Aorta (tissue), 5 donors: ENCODE results near the gene SF3B3. TPM values are rescaled to one million over a fixed set of nuclear protein-coding genes. Genes with fewer than 3 reads are reported as not detected.

Experiments
- ATAC-seq: fragments of 200-7000 bp; cut with Tn5 transposase; one replicate; pipeline ENCODE4 v1.9.1; 2022; ENCODE audit warnings: moderate library complexity; ENCODE audit not compliant: low FRiP score
- DNase-seq, 2 donors: peaks; one replicate each; pipeline ENCODE4 v3.0.0-alpha.2; 2020
- H3K27ac ChIP-seq, 2 donors: one replicate each; pipeline ENCODE4 v1.5.1; 2013; ENCODE audit warnings: low read length in 2 of 2, mild to moderate bottlenecking in 2 of 2, moderate library complexity in 2 of 2, control low read depth in 1 of 2, inconsistent platforms in 1 of 2, low read depth in 1 of 2
- H3K27me3 ChIP-seq, 2 donors: one replicate each; pipeline ENCODE4 v1.6.1; 2013; ENCODE audit warnings: control low read depth in 1 of 2, low read length in 1 of 2, mild to moderate bottlenecking in 1 of 2, moderate library complexity in 1 of 2; ENCODE audit not compliant: insufficient read depth in 2 of 2, control insufficient read depth in 1 of 2
- H3K36me3 ChIP-seq, 2 donors: one replicate each; pipeline ENCODE4 v1.6.1; 2013; ENCODE audit warnings: control low read depth in 1 of 2, low read length in 1 of 2, mild to moderate bottlenecking in 1 of 2; ENCODE audit not compliant: insufficient read depth in 2 of 2, control insufficient read depth in 1 of 2
- H3K4me1 ChIP-seq, 2 donors: one replicate each; pipeline ENCODE4 v1.6.1; 2013; ENCODE audit warnings: low read length in 2 of 2, control low read depth in 1 of 2, mild to moderate bottlenecking in 1 of 2, moderate library complexity in 1 of 2; ENCODE audit not compliant: insufficient read depth in 2 of 2, control insufficient read depth in 1 of 2
- H3K4me3 ChIP-seq, 2 donors: one replicate each; pipeline ENCODE4 v1.5.1; 2013; ENCODE audit warnings: low read length in 2 of 2, control low read depth in 1 of 2, mild to moderate bottlenecking in 1 of 2
- H3K9me3 ChIP-seq: one replicate; pipeline ENCODE4 v1.6.1; 2013; ENCODE audit warnings: mild to moderate bottlenecking, low read length; ENCODE audit not compliant: control insufficient read depth
- WGBS, 2 donors: extraction: QIAGEN DNeasy Blood & Tissue Kit; methylation state at CpG; one replicate each; pipeline ENCODE4 v1.1.7; 2013; 5-methylcytosine and 5-hydroxymethylcytosine counted together
- intact Hi-C, 2 donors: fragments of 100-400 bp; cut with DNase I; formaldehyde crosslinking; loops; one replicate each; pipeline versions ENCODE4 v1.14.2 to v1.15.0; 2022
- long read RNA-seq, 2 donors: library from polyadenylated mRNA; unstranded; transcript quantifications; one replicate each; pipeline ENCODE4 v2.0.0, GENCODE V29; 2020 to 2021
- polyA plus RNA-seq, 2 donors: library from polyadenylated mRNA; stranded (reverse); fragments of 200-250 nt; gene quantifications; one replicate each; pipeline ENCODE4 v1.2.3, GENCODE V29; 2013
- total RNA-seq, 2 donors: library from RNA; stranded (reverse); fragmentation: NEBNext Ultra II Directional; extraction: Animal tissue kit (Norgen Biotek cat#: 25700); gene quantifications; one replicate each; pipeline ENCODE4 v1.2.1, GENCODE V29; 2021
- donor health status: healthy with polysubstance abuse.
- donor health status: Bipolar disorder and iron deficiency.
- donor health status: DM: no; HTN: no; CAD: no.
- donor health status: DM: no; HTN: no; CAD: no.
- donor health status: DM: yes; HTN: yes; CAD: no.

Gene SF3B3
- total RNA-seq: 100 to 1,000 TPM; 137 to 175 TPM
- polyA plus RNA-seq: 10 to 100 TPM; 15.3 to 55.2 TPM
- long read RNA-seq, donor 1, full-length matches to known transcripts: 3 of 39 reads
- long read RNA-seq, donor 1, partial matches to known transcripts: 27 of 39 reads
- long read RNA-seq, donor 1, other reads (novel, unspliced or antisense): 9 of 39 reads
- long read RNA-seq, donor 2, full-length matches to known transcripts: 15 of 46 reads
- long read RNA-seq, donor 2, partial matches to known transcripts: 24 of 46 reads
- long read RNA-seq, donor 2, other reads (novel, unspliced or antisense): 7 of 46 reads

DNA sequence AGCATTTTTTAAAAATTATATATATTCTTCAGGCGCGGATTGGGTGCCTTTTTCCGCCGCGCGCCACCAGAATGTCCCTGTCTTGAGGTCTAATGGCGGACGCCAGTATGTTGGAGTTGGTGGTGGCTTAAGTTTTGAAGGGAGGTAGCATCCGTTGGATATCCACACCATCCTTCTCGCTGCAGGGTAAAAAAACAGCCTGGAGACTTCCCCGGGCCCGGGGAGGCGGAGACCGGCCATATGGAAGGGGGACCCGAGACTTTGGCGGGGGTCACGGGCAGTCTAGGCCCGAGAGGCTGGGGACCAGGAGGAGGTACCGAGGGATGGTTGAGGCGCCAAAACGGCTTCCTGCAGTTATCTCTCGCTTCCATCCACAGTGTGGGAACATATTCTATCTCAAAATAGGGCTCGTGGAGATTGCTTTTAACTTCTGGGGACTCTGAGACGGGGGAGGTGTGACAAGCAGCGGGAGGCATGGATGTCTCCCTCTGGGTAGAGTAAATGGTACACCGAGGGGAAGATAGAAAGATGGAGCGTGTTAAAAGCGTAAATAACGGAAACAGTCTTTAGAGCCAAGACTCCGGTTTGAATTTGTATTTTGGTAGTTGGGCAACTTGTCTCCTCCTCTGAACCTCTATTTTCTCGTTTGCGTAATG is at the start of gene SF3B3:
Gene SF3B3, plus strand, starts transcription at position 74 of the 656 bp plus-strand sequence. CDS start 2,841 bp downstream, outside the sequence.
- H3K4me3 ChIP-seq: peak within 1 kb of the TSS; percentile 85 to 94
- H3K27me3 ChIP-seq: no peaks in the 10 kb centered on the region
- H3K4me1 ChIP-seq: peaks cover 0 to 5% of the 10 kb centered on the region in 2 donors
- no peaks in the 10 kb centered on the region for H3K9me3 ChIP-seq
- DNase-seq: peak; percentile 77 to 87
- WGBS, 2 donors: 0 to 1% methylated on average over 32 of the region's 32 CpGs
- intact Hi-C loops: loop anchor here in 1 of 2 donors (2.0 to 10.0 kb wide), 3 partner anchors 129 to 251 kb away; no protein-coding TSS in a partner anchor
- peak within 1 kb of the TSS; percentile 75 to 77 for H3K27ac ChIP-seq
- H3K36me3 ChIP-seq: peaks cover 0 to 2% of the 10 kb centered on the region in 2 donors
- ATAC-seq: peak; percentile 91

- H3K27ac ChIP-seq: no peak overlapping the region
- H3K4me3 ChIP-seq: no peak overlapping the region
- H3K27me3 ChIP-seq: no peaks in the 10 kb centered on the region
- no peaks in the 10 kb centered on the region for H3K9me3 ChIP-seq
- H3K4me1 ChIP-seq: no peaks in the 10 kb centered on the region
- no peak for DNase-seq
- H3K36me3 ChIP-seq: no peaks in the 10 kb centered on the region
- intact Hi-C loops: loop anchor here in 1 of 2 donors (5.0 kb wide), 1 partner anchor 77 kb away; no protein-coding TSS in a partner anchor
- no peak for ATAC-seq
- WGBS, 2 donors: 90 to 95% methylated on average over 20 to 22 of the region's 22 CpGs
These were observed 49.1 kb upstream of the SF3B3 start for GRCh38 chr16:70474320-70475053.

DNA sequence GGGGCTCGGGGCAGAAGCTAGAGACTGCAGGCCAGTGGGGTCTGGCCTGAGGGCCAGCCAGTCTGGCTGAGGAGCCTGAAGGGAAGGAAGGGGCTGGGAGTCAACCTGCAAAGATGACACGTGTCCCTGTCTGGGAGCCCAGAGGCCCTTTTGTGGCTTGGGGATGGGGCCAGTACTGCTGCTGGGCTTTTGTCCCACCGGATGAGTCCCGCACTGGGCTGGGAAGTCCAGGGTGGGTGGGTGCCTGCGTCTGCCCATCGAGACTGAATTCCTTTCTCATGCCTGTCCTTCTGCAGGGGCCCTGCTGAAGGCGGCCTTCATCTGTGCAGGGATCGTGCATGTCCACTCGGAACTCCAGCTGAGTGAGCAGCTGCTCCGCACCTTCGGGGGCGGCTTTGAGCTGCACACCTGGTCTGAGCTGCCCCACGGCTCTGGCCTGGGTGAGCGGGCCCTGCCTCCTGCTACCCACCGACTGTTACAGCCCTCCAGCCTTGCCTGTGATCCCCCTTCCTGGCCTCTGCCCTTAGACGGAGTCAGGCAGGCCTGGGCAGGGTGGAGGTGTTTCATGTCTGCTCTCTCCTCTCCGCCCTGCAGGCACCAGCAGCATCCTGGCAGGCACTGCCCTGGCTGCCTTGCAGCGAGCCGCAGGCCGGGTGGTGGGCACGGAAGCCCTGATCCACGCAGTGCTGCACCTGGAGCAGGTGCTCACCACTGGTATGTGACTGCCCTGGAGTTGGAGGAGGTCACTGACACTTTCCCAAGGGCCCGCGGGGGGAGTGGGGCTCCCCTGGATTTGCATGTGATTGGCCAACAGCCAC is 48.4 kb upstream of the SF3B3 start:
- H3K27ac ChIP-seq: no peak overlapping the region
- ATAC-seq (no peak), DNase-seq (no peak)
- no peak overlapping the region for H3K4me3 ChIP-seq
- H3K4me1 ChIP-seq: no peaks in the 10 kb centered on the region
- no peaks in the 10 kb centered on the region for H3K9me3 ChIP-seq
- no peaks in the 10 kb centered on the region for H3K36me3 ChIP-seq
- 91 to 93% methylated on average over 24 of the region's 24 CpGs for WGBS, 2 donors
- H3K27me3 ChIP-seq: no peaks in the 10 kb centered on the region
- intact Hi-C loops: loop anchor here in 1 of 2 donors (5.0 kb wide), 1 partner anchor 78 kb away; no protein-coding TSS in a partner anchor

- no peaks in the 10 kb centered on the region for H3K4me1 ChIP-seq
- DNase-seq: no peak
- H3K27me3 ChIP-seq: no peaks in the 10 kb centered on the region
- no peaks in the 10 kb centered on the region for H3K9me3 ChIP-seq
- ATAC-seq: no peak
- intact Hi-C loops: loop anchor here in 1 of 2 donors (5.0 kb wide), 1 partner anchor 79 kb away; no protein-coding TSS in a partner anchor
- H3K4me3 ChIP-seq: no peak overlapping the region
- WGBS, 2 donors: 59 to 68% methylated on average over 9 to 13 of the region's 13 CpGs
- peaks cover 0 to 3% of the 10 kb centered on the region in 2 donors for H3K36me3 ChIP-seq
- peak overlapping the region in 1 of 2 donors; percentile 1 for H3K27ac ChIP-seq
These were observed 47.2 kb upstream of the SF3B3 start for GRCh38 chr16:70476272-70477020.

DNA sequence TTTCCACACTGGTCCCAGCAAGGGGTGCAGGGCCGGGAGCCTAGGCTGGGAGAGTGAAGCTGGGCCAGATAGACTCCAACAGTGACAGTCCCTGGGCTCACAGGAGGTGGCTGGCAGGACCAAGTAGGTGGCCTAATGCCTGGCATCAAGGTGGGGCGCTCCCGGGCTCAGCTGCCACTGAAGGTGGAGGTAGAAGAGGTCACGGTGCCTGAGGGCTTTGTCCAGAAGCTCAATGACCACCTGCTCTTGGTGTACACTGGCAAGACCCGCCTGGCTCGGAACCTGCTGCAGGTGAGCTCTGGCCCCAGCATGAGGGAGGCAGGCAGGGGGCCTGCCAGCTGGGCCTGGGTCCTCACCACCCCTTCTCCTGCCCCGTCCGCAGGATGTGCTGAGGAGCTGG is 45.4 kb upstream of the SF3B3 start:
- DNase-seq (no peak), ATAC-seq (no peak)
- 89 to 92% methylated on average over 8 of the region's 8 CpGs for WGBS, 2 donors
- Histone ChIP-seq H3K4me1 (no peaks in the 10 kb centered on the region), H3K9me3 (no peaks in the 10 kb centered on the region), H3K27ac (no peak overlapping the region), H3K36me3 (peaks cover 0 to 3% of the 10 kb centered on the region in 2 donors), H3K4me3 (no peak overlapping the region), H3K27me3 (no peaks in the 10 kb centered on the region)
- intact Hi-C loops: loop anchor here in 1 of 2 donors (5.0 kb wide), 1 partner anchor 81 kb away; no protein-coding TSS in a partner anchor

DNA sequence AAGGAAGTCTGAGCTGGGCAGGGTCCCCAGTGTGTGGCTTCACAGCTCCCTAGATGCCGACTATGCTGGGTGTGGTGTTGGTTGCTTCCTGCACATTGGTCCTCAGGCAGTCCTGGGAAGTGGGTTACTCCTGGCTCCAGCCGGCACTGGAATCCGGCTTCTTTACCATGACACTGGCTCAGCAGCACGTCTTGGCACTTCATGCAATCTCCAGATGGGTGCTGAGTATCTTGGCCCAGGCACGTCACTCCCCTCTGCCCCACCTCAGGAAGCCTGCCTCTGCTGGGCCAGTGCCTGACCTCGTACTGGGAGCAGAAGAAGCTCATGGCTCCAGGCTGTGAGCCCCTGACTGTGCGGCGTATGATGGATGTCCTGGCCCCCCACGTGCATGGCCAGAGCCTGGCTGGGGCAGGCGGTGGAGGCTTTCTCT is 44.7 kb upstream of the SF3B3 start:
- Histone ChIP-seq H3K27ac (no peak overlapping the region), H3K4me1 (no peaks in the 10 kb centered on the region), H3K27me3 (no peaks in the 10 kb centered on the region), H3K9me3 (no peaks in the 10 kb centered on the region), H3K36me3 (peaks cover 0 to 5% of the 10 kb centered on the region in 2 donors), H3K4me3 (no peak overlapping the region)
- ATAC-seq (peak; percentile 15), DNase-seq (no peak)
- 43 to 56% methylated on average over 10 of the region's 10 CpGs for WGBS, 2 donors
- intact Hi-C loops: loop anchor here in 1 of 2 donors (5.0 kb wide), 1 partner anchor 82 kb away; no protein-coding TSS in a partner anchor

DNA sequence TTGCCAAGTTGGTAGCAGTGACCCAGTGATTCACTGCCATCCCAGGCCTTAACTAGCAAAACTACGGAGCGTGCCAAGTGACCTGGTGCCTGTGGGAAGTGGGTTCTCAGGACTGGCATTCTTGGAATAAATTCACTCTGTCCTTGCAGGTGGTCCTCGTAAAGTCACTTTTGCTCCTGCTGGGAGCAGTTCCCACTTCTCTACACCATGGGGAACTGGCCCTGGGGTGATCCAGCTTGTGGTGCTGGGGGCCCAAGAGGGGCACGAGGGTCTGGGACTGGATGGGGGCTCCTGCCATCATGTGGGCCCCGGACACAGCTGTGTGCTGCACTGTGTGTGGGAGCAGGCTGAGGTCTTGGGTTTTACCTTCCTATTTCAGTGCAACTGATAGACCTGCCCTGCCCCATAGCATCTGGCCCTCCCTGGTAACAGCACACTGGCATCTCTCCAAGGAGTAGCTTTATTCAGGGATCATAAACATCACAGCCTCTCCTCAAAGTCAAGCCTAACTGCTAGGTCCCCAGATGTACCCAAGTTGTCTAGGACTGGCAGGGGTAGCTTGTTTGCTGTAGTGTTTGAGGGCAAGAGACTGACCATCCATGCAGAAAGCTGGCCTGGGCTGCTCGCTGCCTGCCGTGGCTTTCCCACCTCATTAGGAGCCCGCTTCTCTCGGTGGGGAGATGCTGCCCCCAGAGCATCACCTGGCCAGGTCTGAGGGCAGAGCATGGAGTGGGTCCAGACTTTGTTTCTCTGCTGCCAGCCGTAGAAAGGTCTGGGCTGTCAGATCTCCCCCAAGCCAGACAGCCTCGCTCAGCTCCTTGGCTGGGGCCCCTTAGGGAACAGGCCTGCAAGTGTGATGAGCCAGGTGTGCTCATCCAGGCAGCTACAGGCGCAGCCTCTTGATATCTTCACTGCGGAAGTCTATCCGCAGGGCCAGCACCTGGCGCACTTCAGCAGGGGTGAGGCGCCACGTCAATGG is 43.2 kb upstream of the SF3B3 start:
- ATAC-seq (no peak), DNase-seq (no peak)
- no peak overlapping the region for H3K27ac ChIP-seq
- H3K9me3 ChIP-seq: no peaks in the 10 kb centered on the region
- no peaks in the 10 kb centered on the region for H3K4me1 ChIP-seq
- H3K27me3 ChIP-seq: no peaks in the 10 kb centered on the region
- peaks cover 0 to 5% of the 10 kb centered on the region in 2 donors for H3K36me3 ChIP-seq
- intact Hi-C loops: no loop called here
- 85 to 86% methylated on average over 17 of the region's 17 CpGs for WGBS, 2 donors
- H3K4me3 ChIP-seq: no peak overlapping the region
